T-helper 2 cell treated with Interferon-gamma antibody and Interleukin-4, amounts not matched to agents 100 ng/mL and 5 ng/mL, for 36 hours (primary cell): ENCODE data around the gene MAPKAPK3. TPM values are rescaled to one million over a fixed set of nuclear protein-coding genes. Genes with fewer than 3 reads are reported as not detected.

Source experiments
- intact Hi-C: fragments of 100-400 bp; cut with micrococcal nuclease; formaldehyde crosslinking; loops from one replicate; pipeline ENCODE4 v1.15.1; 2023
- total RNA-seq: library from RNA; stranded (reverse); gene quantifications from 2 replicates; pipeline ENCODE4 v1.2.3, GENCODE V29; 2022

MAPKAPK3 gene
- 157 and 159 TPM in 2 replicates for total RNA-seq

- intact Hi-C loops = loop anchor here (2.0 to 10.0 kb wide), 3 partner anchors 354 to 1328 kb away; partner anchors contain the start of genes PARP3, RRP9 and TEX264
Measured at GRCh38 chr3:50617096-50617791, at the start of gene MAPKAPK3. TSS of gene MAPKAPK3 (plus strand) at chr3:50617151. CDS start at chr3:50617566, 415 bp downstream.

- intact Hi-C loops = loop anchor here (5.0 kb wide), 1 partner anchor 225 kb away; the partner anchor contains the start of gene RASSF1
Measured at GRCh38 chr3:50567386-50568167, 49.4 kb upstream of the MAPKAPK3 start, which contains the start of gene C3orf18. TSS of gene C3orf18 (minus strand) at chr3:50567747. CDS start at chr3:50565699, 2,048 bp downstream.

GRCh38 chr3:50568947-50569749 is 47.8 kb upstream of the MAPKAPK3 start, which contains the start of gene HEMK1:
TSS of gene HEMK1 (plus strand) at chr3:50569522. CDS start at chr3:50571105, 1,583 bp downstream.
- intact Hi-C loops = loop anchor here (1.0 to 5.0 kb wide), 2 partner anchors 227 to 270 kb away; partner anchors contain the start of genes HYAL3, NAA80 and RASSF1

- intact Hi-C loops = loop anchor here (5.0 kb wide), 1 partner anchor 457 kb away; no protein-coding TSS in a partner anchor
Measured at GRCh38 chr3:50570508-50571279, 46.3 kb upstream of the MAPKAPK3 start.

GRCh38 chr3:50571486-50571885 is 45.5 kb upstream of the MAPKAPK3 start:
- intact Hi-C loops = loop anchor here (5.0 kb wide), 1 partner anchor 456 kb away; no protein-coding TSS in a partner anchor

- intact Hi-C loops = loop anchor here (1.0 to 5.0 kb wide), 4 partner anchors 42 to 813 kb away; partner anchors contain the start of gene MANF
Measured at GRCh38 chr3:50572158-50572557, 44.8 kb upstream of the MAPKAPK3 start.

- intact Hi-C loops = loop anchor here (1.0 to 5.0 kb wide), 6 partner anchors 17 to 812 kb away; partner anchors contain the start of gene MANF
Measured at GRCh38 chr3:50572801-50573371, 44.1 kb upstream of the MAPKAPK3 start.

GRCh38 chr3:50573566-50574443 is 43.1 kb upstream of the MAPKAPK3 start:
- intact Hi-C loops = loop anchor here (1.0 to 5.0 kb wide), 4 partner anchors 16 to 811 kb away; partner anchors contain the start of gene MANF

- intact Hi-C loops = loop anchor here (5.0 kb wide), 1 partner anchor 453 kb away; no protein-coding TSS in a partner anchor
Measured at GRCh38 chr3:50574444-50574831, 42.5 kb upstream of the MAPKAPK3 start.

- intact Hi-C loops = no loop called here
Measured at GRCh38 chr3:50575372-50575771, 41.6 kb upstream of the MAPKAPK3 start.

GRCh38 chr3:50577348-50577747 is 39.6 kb upstream of the MAPKAPK3 start:
- intact Hi-C loops = no loop called here

GRCh38 chr3:50580683-50581458 is 36.1 kb upstream of the MAPKAPK3 start:
- intact Hi-C loops = no loop called here

GRCh38 chr3:50581459-50581842 is 35.5 kb upstream of the MAPKAPK3 start:
- intact Hi-C loops = no loop called here

- intact Hi-C loops = no loop called here
Measured at GRCh38 chr3:50582083-50582482, 34.9 kb upstream of the MAPKAPK3 start.

GRCh38 chr3:50583897-50584296 is 33.1 kb upstream of the MAPKAPK3 start:
- intact Hi-C loops = no loop called here

GRCh38 chr3:50584391-50584790 is 32.6 kb upstream of the MAPKAPK3 start:
- intact Hi-C loops = no loop called here

GRCh38 chr3:50585919-50586762 is 30.8 kb upstream of the MAPKAPK3 start:
- intact Hi-C loops = no loop called here
